DMS153 treated with DMSO at 0.1 percent for 48 hours (cell line): Measurements from ENCODE around the gene PDXDC1.
"Not testable (repeated sequence)": the region's sequence is repeated elsewhere in the genome, so short reads cannot be mapped to it uniquely, and the experiment has no call there.

Experiments
- DNase-seq: peaks from one replicate; lab custom pipeline; 2025; ENCODE audit not compliant: unreplicated experiment; lab: John Stamatoyannopoulos, UW

The PDXDC1 gene

GRCh38 chr16:15034266-15035162 lies 59.7 kb downstream of the PDXDC1 start:
- DNase-seq: no peak

- no peak for DNase-seq
These were observed 60.4 kb downstream of the PDXDC1 start for GRCh38 chr16:15035163-15035729.

- DNase-seq: no peak
These were observed 62.2 kb downstream of the PDXDC1 start for GRCh38 chr16:15037003-15037402.

- no peak for DNase-seq
These were observed 62.9 kb downstream of the PDXDC1 start for GRCh38 chr16:15037745-15038144.

- DNase-seq: no peak
These were observed 63.9 kb downstream of the PDXDC1 start for GRCh38 chr16:15038689-15039088.

- DNase-seq: no peak
These were observed 66.6 kb downstream of the PDXDC1 start for GRCh38 chr16:15041271-15042004.

GRCh38 chr16:15043344-15043743 lies 68.5 kb downstream of the PDXDC1 start:
- DNase-seq: no peak

- DNase-seq: no peak
These were observed 69.5 kb downstream of the PDXDC1 start for GRCh38 chr16:15044286-15044685.

- not testable (repeated sequence) for DNase-seq
These were observed 70.4 kb downstream of the PDXDC1 start for GRCh38 chr16:15045270-15045669.

- no peak for DNase-seq
These were observed 72.0 kb downstream of the PDXDC1 start for GRCh38 chr16:15046692-15047376.

GRCh38 chr16:15049581-15050180 lies 74.9 kb downstream of the PDXDC1 start:
- DNase-seq: no peak

- DNase-seq: not testable (repeated sequence)
These were observed 75.6 kb downstream of the PDXDC1 start for GRCh38 chr16:15050440-15050839.

- no peak for DNase-seq
These were observed 76.6 kb downstream of the PDXDC1 start for GRCh38 chr16:15051387-15051951.

GRCh38 chr16:15052747-15053476 lies 78.1 kb downstream of the PDXDC1 start:
- DNase-seq: no peak

GRCh38 chr16:15053904-15054303 lies 79.1 kb downstream of the PDXDC1 start:
- DNase-seq: no peak

- DNase-seq: no peak
These were observed 79.7 kb downstream of the PDXDC1 start for GRCh38 chr16:15054357-15055140.

- DNase-seq: no peak
These were observed 80.6 kb downstream of the PDXDC1 start for GRCh38 chr16:15055141-15056053.
